ENCODE results near the gene CRYGS.

Gene CRYGS

DNA sequence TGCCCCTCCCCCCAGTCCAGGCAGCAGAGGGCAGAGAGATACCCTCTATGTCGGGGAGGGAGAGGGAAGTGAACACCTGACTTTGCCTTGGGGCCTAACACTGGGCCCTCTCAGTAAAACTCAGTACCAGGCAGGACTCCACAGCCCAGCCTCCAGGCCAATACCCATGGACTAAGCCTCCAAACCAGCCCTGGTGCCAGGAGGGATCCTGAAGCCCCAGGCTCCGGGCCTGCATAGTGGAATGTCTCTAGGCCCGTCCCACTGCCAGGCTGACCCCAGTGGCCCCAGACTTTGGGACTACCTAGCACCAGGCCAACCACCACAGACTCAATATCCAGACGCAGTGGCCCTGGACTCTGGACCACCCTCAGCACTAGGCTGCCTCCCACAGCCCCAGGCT, 46.6 kb downstream of the CRYGS start:
- no peak for DNase-seq (ENCODE audit: insufficient read length, low spot score)
- no peak for FAIRE-seq

DNA sequence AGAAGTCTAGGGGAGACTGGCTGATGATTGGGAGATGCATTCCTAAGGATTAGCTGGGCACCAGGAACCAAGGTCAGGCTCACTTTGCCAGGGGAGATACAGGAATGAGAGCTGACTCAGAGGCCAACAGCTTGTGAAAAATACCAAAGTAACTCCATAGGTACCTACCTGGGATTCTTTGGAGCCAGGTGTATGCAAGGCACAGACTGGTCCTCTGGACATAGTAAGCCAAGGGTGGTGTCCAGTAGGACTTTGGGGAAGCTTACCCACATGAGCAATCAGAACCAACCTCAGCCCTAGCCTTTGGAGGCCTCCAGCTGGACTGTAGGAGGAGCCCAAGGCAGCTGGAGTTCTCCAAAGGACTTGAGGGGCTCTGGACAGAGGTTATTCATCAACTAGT, 47.5 kb downstream of the CRYGS start:
- DNase-seq (ENCODE audit: insufficient read length, low spot score) (no peak), FAIRE-seq (no peak)

DNA sequence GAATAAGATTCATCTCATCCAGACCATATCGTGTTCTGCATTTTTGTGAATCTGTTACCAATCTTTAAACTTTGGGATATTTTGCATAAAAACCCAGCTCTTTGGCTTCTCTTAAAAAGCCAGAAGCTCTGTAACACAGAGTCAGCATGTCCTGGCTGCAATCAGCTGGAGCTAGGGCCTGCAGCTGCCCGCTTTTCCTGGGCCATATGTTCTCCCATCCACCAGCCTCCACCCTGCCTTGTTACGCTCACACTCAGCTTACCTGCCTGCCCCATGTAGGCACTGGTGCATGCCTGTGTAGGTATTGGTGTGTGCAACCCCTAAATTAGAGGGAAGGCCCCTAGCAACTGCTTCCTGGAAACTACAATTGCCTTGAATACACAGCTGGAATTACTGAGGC, 48.2 kb downstream of the CRYGS start:
- FAIRE-seq (no peak), DNase-seq (ENCODE audit: insufficient read length, low spot score) (no peak)

DNA sequence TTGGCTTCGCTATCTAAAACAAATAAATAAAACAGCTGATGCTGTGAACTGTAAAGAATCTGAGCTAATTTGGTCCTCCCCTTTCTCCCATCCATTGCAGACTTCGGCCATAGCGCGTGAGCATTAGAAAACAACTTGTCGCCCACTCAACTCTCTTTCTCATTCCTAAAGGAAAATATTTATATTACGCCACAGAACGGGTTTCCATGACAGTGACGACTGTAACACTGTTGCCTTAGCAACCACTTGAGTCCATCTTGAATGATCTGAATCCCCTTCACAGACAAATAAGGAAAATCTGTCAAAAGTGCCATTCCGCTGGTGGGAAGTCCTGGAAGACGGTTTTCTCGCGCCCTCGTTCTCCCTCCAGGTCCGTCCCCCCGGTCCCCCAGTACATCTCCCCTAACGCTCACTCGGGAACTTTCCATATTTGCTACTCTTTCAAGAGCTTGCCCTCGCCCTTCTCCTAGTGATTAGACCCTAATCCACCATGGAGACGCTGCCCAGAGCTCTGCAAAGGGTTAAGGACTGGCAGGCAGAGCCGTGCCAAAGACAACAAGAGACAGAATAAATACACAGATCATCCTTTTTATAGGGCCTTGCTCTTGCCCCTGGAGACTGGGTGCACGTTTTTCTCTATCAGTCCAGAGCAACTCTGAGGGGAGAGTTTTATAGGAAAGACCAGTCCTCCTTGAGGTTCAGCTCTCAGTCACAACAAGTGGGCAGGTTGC, 50.5 kb downstream of the CRYGS start:
- DNase-seq (ENCODE audit: insufficient read length, low spot score) (no peak), FAIRE-seq (no peak)

GRCh38 chr3:186492385-186492984, 51.7 kb downstream of the CRYGS start:
- DNase-seq (ENCODE audit: insufficient read length, low spot score) = no peak
- no peak for FAIRE-seq

DNA sequence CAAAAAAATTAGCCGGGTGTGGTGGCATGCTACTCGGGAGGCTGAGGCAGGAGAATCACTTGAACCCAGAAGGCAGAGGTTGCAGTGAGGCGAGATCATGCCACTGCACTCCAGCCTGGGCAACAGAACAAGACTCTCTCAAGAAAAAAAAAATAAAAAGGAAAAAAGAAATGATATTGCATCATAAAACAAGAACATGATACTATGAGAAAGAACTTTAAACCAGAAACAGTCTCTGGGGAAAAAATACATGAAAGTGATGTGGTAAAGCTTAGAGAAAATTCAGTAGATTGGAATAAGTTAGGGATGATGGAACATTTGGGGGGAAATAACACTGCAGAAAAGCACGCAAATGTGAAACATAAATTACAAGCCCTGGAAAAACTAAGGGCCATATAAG, 54.7 kb downstream of the CRYGS start:
- FAIRE-seq = no peak
- no peak for DNase-seq (ENCODE audit: insufficient read length, low spot score)
